Caki2 (cell line): ENCODE results near the gene PDE4D. TPM values are rescaled to one million over a fixed set of nuclear protein-coding genes. Genes with fewer than 3 reads are reported as not detected.

Experiments
- DNase-seq: peaks from one replicate; pipeline ENCODE4 v3.0.0-alpha.2; 2015; ENCODE audit warnings: low read depth
- in situ Hi-C: cut with HindIII; loops from 2 replicates; pipeline ENCODE4 v1.10.0; 2016; ENCODE audit warnings: low sequenced_read_pairs, low pct_unique_long_range_greater_than_20kb, mixed read lengths
- total RNA-seq: library from RNA; depleted of rRNA; stranded (reverse); fragments of >200 nt; shearing (Covaris generic); gene quantifications from 2 replicates; pipeline ENCODE4 v1.2.3, GENCODE V29; 2014; ENCODE audit warnings: low replicate concordance

PDE4D gene
- total RNA-seq, 1 experiment from 2014 or later, result 19.4 TPM

DNA sequence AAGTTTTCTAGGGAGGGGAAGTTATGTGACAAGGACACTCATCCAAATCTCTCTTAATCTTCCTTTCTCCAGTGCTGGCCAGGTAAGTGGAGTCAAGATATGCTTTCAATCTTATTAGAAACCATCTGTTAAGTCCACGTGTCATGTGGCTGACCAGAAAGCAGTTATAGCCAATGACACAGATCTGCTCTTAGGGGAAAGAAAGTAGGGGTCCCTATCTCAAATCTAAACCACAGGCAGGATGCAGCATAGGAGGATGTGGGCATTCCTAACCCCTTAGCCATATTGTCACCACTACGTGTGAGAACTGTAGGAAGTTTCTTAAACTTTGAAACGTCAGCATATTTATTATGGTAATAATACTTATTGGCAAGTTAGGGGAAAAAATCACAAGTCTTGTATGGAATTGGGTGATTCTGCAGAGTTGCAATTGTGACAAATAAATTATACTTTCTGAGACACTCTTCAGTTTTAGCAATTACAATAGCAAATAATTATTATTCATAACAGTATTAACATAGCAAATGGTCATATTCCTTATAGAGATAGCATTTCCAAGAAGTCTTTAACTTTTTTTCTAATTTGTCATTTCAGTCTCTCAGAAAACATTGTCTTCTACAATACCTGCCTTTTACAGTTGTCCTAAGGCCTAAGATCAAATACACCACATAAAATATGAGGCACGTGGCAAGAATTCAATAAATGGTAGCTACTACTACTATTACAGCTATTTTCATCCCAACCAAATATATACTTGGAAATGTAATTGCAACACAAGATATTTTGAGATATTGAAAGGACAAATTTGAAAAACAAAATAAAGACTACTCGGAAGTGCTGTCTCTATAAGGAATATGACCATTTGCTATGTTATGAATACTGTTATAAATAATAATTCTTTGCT lies 236.9 kb downstream of the PDE4D start:
- in situ Hi-C loops, result no loop called here
- no peak for DNase-seq

DNA sequence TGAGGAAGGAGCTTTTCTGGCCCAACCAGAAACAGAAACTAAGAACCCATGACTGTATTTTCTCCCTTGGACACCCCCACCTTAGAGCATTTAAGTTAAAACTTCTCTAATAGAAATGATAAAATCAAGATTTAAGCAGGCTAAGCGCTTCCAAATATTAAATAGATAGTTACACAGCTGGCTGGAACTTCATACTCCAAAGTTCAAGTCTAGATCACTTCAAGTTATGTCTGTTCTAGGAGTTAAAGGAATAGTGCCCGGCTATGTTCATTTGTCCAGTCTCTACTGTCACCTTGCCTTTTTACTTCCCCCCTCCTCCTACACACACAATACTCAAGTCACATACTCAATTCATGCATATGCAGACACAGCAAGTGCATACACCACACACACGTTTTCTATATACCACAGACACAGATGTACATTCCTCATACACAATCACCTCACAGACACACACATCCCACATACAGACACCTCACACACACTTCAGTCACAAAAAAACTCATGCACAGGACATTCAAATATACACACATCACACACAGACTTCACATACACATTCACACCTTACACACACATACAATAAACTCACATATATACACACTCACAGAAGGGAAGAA lies 237.7 kb downstream of the PDE4D start:
- DNase-seq, result no peak
- in situ Hi-C loops, result no loop called here

DNA sequence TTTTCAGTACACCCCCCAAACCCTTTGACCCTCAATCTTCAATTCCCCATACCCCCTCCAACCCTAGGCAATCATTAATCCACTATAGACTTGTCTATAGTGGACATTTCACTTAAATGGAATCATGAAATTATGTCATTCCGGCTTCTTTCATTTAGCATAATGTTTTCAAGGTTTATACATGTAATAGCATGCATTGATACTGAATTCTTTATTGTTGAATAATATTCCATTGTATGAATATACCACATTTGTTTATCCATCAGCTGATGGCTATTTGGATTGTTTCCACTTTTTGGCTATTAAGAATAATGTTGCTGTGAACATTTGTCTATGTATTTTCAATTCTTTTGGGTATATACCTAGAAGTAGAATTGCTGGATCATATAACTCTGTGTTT lies 238.8 kb downstream of the PDE4D start:
- DNase-seq, result no peak
- in situ Hi-C loops, result no loop called here

DNA sequence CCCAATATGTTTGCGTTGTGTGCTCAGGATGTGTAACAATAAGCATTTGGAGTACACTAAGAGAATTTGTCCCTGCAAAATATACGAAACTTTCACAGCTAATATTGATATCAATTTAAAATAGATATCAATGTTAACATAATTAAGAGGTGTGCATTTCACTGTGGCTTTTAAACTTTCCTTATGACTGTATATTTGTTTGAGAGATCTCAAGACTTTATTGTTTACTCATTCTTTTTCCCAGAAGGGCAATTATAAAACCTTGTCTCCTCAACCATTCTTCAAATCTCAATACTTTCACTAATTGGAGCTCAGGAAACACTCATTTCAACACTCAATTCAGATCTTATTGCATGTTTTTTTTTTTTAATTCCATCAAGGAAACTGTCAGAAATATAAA lies 241.1 kb downstream of the PDE4D start:
- no peak for DNase-seq
- in situ Hi-C loops, result no loop called here

DNA sequence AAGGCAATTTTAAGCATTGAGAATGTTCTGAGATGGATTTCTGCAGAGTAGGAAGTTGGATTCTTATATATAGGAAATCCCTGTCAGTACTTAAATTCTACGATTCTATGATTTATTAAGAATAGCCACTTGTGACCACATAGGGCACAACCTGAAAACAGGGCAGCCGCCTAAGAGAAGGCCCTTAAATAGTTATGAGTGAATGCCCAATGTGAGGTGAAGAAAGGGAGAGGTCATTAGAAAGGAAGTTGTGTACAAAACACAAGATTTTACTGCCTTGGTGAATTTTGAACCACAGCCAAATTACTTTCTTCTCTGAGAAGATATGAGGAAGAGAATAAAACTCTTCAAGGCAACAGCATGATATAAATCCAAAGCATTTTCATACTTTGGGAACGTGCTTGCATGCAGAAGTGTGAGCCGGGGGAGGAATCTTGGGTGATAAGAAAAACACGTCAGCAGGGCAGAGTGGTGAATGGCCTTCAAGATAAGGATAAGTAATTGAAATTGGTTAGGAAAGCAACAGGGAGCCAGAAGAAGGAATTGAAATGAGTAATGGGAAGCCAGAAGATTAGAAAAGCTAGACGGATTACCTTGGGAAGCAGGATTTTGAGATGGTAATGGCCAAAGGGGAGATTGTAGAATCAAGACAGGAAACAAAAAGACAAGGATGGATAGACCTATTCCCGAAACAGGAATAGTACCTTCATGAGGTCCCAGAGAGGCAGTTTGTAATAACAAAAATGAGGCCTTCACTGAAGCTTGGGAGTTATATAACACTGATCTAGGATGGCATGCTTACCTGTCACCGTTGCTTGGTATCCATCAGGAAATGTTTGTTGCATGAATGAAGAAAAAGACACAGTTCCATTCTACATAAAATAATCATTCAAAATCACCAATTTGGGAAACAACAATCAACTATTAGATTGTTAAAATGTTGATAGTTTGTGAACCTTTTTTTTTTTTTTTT lies 244.3 kb downstream of the PDE4D start:
- no peak for DNase-seq
- in situ Hi-C loops, result no loop called here

DNA sequence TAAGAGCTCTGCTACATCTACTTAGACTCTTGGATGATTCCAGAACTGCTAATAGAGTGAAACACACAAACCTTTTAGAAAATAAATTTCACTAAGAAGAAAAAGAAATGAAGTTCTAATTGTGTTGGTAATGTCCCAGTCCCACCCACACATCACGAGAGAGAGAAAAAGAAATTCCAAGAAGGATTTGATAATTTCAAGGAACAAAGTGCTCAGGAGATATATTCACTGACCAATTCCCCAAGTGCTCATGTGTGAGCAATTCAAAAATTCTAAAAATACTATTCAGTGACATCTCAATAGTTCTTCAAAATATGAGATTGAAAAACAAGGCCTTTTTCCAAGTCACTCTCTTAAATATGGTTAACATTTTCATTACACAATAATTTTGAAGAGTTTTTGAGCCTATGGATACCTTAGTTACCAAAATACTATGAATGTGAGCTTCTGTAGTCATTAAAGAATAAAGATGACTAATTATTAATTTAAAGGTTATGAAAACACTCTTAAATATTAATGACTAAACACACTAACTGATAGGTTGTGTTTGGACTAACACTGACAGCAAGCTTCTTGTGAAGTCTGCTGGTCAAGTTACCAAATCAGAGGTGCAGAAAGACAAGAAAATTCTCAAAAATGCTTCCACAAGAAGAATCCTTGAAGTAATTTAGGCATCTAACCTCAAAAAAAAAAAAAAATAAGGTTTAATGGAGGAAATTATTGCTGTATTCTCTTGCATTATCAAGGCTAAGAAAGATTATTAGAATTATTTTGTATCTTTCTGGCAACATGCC lies 245.3 kb downstream of the PDE4D start:
- DNase-seq, result no peak
- in situ Hi-C loops, result no loop called here

DNA sequence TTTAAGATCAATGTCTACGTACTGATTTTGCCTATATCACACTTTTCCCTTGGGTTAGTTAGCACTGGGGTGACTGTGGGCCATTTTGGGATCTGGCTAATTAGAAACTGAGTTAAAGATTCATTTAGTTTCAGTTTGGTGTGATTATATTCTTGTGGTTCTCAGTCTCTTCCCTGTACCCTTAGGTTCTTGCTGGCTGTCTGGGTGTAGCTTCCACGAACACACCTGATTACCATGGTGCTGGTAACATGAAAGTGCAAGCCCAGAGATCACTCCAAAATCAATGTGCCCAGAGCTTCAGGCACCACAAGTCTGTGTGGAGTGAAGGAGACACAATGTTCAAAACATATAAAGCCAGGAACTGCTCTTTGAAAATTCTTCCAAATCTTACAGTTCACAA lies 248.1 kb downstream of the PDE4D start:
- no peak for DNase-seq

DNA sequence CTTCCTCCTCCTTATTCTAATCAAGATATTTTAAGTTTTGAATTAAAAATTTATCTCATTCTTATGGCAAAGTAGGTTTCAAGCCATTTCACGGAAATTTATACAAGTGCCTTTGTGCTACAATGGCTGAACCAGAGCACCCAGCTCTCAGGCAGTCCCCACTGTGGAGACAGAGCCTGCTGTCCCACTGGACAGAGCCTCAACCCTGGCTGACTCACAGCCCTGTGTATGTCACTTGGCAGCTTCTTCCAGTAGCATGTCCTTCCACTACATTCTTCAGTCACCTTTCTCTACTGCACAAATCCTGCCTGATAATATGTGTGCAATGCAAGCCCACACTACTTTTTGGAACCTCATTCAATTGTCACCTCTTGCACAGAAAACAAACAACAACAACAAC lies 253.1 kb downstream of the PDE4D start:
- in situ Hi-C loops, result no loop called here
- DNase-seq, result no peak

More for the DNA sequence above, 248.1 kb downstream of the PDE4D start:
- in situ Hi-C loops, result no loop called here

DNA sequence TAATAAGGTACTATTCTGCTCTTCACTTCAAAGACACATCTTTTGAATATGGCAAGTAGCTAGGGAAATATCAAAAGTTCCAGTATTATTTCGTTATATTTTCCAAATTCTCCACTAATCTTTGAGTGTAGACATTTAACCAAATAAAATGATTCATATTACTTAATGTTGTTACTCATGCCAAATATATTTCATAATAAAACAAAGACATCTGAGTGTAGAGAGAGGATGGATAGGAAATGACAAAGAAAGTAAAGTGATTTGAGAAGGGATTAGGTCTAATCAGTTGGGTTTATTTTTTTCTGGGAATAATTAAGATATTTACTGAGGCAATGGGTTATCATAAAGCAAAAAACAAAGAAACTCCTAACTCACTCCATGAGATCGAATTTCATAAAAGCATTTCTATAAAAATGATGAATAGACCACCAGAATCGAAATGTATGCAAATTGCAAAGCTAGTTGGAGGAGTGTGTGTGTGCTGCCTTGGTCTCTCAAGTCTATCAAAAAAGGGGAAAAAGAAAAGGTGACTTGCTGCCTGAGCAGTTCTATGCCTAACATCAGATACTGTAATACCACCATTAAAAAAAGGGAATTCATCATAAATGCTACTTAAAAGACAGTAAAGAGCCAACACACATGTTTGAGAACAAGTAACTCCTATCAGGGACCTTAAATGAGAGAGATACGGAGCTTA lies 255.5 kb downstream of the PDE4D start:
- DNase-seq, result no peak
- in situ Hi-C loops, result no loop called here

DNA sequence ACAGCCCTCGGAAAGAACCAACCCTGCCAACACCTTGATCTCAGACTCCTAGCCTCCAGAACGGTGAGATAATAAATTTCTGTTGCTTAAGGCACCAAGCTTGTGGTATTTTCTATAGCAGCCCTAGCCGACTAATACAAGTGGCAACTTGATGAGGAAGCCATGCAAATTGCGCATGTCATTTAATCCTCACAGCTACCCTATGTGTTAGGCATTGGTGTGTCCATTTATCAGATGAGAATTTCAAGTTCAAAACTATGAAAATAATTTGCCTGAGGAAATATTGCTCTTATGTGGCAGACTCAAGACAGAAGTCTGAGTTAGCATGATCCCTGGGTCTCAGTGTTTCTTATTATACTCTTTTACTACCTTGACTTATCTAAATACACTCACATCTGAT lies 264.0 kb downstream of the PDE4D start:
- DNase-seq, result no peak
- in situ Hi-C loops, result no loop called here

DNA sequence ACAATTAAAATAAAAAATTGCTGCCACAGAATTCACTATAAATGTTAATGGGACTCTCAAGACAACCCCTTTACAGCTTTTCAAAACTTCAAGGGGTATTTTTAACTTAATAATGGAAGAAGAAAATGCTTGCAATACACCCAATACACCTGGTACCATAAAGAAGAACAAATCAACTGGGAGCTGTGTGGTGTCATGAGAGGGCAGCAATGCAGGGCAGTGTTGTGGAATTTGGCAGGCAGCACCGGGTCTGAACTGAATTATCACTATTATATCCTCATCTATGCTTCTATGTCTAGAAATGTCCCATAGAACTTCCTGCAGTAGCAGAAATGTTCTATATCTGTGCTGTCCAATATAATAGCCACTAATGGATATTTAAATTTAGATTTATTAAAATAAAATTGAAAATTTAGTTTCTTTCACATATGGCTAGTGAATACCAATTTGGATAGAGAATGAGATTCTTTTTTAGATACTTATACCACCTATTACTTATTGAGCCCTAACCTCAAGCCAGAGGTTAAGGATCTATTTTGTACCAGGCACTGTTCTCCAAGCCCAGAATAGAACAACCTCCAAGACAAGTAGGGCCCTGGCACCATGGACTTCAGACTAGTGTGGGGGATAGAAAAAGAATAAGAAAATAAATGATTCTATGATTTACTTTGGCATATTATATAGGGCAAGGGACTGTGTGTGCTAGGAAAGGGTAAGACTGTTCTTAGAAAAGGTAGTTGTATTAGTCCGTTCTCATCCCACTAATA lies 265.3 kb downstream of the PDE4D start:
- in situ Hi-C loops, result no loop called here

DNA sequence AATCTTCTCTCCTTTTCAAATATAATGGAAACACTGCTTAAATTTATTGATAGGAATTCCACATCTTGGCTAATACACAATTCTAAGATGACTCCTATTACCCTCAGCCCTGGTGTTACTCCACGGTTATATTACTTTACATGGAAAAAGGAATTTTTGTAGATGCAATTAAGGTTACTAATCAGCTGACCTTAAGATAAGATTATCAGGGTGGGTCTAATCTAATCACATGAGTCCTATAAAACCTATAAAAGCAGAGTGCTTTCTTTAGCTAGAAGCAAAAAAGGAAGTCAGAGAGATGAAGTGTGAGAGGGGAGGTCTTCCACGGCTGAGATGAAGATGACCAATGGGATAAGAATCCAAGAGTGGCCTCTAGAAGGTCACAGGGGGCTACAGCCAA lies 268.6 kb downstream of the PDE4D start:
- in situ Hi-C loops, result no loop called here
- DNase-seq, result no peak

More for the DNA sequence above, 265.3 kb downstream of the PDE4D start:
- no peak for DNase-seq

DNA sequence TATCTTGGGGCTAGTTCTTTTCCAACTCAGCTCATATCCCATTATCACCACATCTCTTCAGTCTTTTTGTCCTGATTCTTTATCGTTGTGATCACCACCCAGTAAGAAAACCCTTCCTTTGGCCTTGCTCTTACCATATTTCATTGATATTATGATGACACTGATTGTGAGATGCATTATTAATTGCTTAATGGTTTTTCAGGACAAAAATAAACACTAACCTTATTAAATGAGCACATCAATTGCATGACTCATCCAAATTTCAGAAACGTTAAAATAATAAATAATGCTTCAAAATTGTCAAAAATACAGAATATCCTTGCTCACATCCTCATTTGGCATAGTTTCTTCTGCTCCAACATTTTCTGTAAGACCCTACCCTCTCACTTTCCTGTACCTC lies 270.7 kb downstream of the PDE4D start:
- in situ Hi-C loops, result no loop called here
- DNase-seq, result no peak

DNA sequence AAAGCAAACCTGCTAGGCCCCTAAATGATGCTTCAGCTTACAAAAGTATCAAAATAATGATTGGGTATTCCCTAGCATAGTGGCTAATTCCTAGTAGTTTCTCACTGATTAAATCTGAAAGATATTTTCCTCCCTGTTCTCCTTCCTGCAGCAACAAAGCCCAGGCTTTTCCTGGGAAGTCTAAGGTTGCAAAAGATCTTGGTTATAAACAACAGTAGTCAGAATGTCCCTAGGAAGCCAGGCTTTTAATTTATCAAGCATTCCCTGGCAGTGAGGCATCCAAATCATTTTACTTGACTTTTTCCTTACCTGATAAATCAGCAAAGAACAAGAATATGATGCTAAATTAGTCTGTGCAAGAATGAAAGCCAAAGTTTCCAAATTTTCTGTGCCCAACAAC lies 272.0 kb downstream of the PDE4D start:
- DNase-seq, result no peak
- in situ Hi-C loops, result no loop called here

DNA sequence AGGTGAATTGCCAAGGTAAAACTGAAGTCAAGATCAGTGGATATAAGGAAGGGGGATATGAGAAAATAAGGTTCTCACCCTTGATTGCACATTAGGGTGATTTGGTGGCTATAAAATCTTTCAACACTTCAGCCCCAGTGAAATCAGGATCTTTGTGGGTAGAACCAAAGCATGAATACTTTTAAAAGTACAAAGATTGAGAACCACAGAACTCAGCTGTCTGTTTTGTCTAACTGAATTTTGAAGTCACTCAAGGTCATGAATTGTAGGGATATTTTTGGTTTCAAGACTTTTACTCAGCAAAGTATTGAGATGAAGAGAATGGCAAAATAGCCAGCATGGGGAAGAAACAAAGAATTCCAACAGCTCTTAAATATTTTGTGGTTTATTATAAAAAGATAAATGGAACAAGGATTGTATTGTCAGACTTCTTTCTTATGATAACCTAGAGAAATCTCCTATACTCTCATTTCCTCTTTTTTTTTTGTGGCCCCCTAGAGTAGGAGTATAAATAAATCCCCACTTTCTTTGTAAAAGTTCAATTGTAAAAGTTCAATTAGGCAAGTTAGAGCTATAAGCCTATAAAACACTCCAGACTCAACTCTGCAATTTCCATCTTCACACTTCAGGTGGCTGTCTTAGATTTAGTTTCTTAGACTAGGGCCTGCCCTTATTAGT lies 272.9 kb downstream of the PDE4D start:
- DNase-seq, result no peak
- in situ Hi-C loops, result no loop called here

DNA sequence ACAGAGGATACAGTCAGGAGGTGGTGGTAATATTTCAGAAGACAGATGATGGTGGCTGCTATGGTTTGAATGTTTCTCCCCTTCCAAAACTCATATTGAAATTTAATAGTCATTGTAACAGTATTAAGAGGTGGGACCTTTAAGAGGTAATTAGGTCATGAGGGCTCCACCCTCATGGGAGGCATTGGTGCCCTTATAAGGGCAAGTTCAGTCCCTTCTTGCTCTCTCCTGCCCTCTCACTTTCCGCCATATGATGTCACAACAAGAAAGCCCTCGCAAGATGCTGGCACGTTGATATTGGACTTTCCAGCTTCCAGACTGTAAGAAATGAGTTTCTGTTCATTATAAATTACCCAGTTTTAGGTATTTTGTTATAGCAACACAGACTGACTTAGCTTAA lies 274.9 kb downstream of the PDE4D start:
- in situ Hi-C loops, result no loop called here
- DNase-seq, result no peak
